H1 (cell line): ENCODE data around the gene APAF1. TPM values are rescaled to one million over a fixed set of nuclear protein-coding genes. Genes with fewer than 3 reads are reported as not detected.

Experiments used
- CHD2 ChIP-seq: IDR thresholded peaks from 2 replicates; pipeline ENCODE4 v1.6.1; 2012; ENCODE audit warnings: low read length, improper control_type of control experiment
- MAFK ChIP-seq: IDR thresholded peaks from 2 replicates; pipeline ENCODE4 v1.6.1; 2012; ENCODE audit warnings: low read depth, mild to moderate bottlenecking, improper control_type of control experiment, low read length
- RXRA ChIP-seq: IDR thresholded peaks from 2 replicates; pipeline ENCODE4 v1.6.1; 2011; ENCODE audit warnings: low read depth, mild to moderate bottlenecking, low read length, moderate library complexity; ENCODE audit not compliant: insufficient read depth
- SIRT6 ChIP-seq: IDR thresholded peaks from one replicate; pipeline ENCODE4 v1.7.1; 2012; ENCODE audit warnings: low read length, inconsistent platforms
- polyA plus RNA-seq, 7 experiments: library from polyadenylated mRNA; depleted of rRNA in 3 of 7; stranded (reverse) in 5 of 7; unstranded in 2 of 7; fragments of >200 nt in 5 of 7; fragments of 200-250 nt in 2 of 7; gene quantifications; 1 replicate in 5 of 7; 2 replicates in 1 of 7; 4 replicates in 1 of 7; pipeline versions ENCODE4 v1.2.1 to v1.2.3, GENCODE V29; 2011 to 2013; ENCODE audit warnings: missing spikeins in 2 of 7, mixed read lengths in 2 of 7
- total RNA-seq: library from RNA; stranded (reverse); fragmentation: NEBNext Ultra II Directional; extraction: Animal tissue kit (Norgen Biotek cat#: 25700); gene quantifications from 2 replicates; pipeline ENCODE4 v1.2.1, GENCODE V29; 2021
- TF ChIP-seq, protein P1 (sequence below): fragments of 300-600 bp; sonication (generic); IDR thresholded peaks from 2 replicates; pipeline ENCODE4 v1.7.1; 2012; ENCODE audit warnings: low read length, moderate library complexity, mild to moderate bottlenecking, inconsistent platforms; ENCODE audit not compliant: insufficient replicate concordance

The APAF1 gene
- total and polyA plus RNA-seq, 2 of the 8 experiments (the other 6 are each of a cell fraction or from before 2014, with no cell fraction given), result 4.7 to 22.6 TPM

DNA sequence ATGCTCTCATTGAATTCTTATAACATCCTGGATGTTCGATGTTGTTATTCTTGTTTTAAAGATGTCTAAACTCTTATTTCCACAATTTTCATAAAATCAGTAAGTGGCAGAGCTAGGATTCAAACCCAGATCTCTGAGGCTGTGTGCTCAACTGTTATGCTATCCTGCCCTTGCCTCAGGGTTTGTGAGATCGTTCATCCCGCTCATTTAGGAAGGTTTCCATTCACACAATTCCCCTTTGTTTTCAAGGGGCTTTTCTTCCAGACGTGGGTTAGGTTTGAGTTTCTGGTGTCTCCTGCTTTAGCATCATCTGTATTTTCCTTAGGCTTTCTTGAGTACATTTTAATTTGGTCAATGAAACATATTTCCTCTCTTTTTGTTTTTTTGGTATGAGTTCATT, 69.3 kb downstream of the APAF1 start (continued):
- TF ChIP-seq, protein P1, sequence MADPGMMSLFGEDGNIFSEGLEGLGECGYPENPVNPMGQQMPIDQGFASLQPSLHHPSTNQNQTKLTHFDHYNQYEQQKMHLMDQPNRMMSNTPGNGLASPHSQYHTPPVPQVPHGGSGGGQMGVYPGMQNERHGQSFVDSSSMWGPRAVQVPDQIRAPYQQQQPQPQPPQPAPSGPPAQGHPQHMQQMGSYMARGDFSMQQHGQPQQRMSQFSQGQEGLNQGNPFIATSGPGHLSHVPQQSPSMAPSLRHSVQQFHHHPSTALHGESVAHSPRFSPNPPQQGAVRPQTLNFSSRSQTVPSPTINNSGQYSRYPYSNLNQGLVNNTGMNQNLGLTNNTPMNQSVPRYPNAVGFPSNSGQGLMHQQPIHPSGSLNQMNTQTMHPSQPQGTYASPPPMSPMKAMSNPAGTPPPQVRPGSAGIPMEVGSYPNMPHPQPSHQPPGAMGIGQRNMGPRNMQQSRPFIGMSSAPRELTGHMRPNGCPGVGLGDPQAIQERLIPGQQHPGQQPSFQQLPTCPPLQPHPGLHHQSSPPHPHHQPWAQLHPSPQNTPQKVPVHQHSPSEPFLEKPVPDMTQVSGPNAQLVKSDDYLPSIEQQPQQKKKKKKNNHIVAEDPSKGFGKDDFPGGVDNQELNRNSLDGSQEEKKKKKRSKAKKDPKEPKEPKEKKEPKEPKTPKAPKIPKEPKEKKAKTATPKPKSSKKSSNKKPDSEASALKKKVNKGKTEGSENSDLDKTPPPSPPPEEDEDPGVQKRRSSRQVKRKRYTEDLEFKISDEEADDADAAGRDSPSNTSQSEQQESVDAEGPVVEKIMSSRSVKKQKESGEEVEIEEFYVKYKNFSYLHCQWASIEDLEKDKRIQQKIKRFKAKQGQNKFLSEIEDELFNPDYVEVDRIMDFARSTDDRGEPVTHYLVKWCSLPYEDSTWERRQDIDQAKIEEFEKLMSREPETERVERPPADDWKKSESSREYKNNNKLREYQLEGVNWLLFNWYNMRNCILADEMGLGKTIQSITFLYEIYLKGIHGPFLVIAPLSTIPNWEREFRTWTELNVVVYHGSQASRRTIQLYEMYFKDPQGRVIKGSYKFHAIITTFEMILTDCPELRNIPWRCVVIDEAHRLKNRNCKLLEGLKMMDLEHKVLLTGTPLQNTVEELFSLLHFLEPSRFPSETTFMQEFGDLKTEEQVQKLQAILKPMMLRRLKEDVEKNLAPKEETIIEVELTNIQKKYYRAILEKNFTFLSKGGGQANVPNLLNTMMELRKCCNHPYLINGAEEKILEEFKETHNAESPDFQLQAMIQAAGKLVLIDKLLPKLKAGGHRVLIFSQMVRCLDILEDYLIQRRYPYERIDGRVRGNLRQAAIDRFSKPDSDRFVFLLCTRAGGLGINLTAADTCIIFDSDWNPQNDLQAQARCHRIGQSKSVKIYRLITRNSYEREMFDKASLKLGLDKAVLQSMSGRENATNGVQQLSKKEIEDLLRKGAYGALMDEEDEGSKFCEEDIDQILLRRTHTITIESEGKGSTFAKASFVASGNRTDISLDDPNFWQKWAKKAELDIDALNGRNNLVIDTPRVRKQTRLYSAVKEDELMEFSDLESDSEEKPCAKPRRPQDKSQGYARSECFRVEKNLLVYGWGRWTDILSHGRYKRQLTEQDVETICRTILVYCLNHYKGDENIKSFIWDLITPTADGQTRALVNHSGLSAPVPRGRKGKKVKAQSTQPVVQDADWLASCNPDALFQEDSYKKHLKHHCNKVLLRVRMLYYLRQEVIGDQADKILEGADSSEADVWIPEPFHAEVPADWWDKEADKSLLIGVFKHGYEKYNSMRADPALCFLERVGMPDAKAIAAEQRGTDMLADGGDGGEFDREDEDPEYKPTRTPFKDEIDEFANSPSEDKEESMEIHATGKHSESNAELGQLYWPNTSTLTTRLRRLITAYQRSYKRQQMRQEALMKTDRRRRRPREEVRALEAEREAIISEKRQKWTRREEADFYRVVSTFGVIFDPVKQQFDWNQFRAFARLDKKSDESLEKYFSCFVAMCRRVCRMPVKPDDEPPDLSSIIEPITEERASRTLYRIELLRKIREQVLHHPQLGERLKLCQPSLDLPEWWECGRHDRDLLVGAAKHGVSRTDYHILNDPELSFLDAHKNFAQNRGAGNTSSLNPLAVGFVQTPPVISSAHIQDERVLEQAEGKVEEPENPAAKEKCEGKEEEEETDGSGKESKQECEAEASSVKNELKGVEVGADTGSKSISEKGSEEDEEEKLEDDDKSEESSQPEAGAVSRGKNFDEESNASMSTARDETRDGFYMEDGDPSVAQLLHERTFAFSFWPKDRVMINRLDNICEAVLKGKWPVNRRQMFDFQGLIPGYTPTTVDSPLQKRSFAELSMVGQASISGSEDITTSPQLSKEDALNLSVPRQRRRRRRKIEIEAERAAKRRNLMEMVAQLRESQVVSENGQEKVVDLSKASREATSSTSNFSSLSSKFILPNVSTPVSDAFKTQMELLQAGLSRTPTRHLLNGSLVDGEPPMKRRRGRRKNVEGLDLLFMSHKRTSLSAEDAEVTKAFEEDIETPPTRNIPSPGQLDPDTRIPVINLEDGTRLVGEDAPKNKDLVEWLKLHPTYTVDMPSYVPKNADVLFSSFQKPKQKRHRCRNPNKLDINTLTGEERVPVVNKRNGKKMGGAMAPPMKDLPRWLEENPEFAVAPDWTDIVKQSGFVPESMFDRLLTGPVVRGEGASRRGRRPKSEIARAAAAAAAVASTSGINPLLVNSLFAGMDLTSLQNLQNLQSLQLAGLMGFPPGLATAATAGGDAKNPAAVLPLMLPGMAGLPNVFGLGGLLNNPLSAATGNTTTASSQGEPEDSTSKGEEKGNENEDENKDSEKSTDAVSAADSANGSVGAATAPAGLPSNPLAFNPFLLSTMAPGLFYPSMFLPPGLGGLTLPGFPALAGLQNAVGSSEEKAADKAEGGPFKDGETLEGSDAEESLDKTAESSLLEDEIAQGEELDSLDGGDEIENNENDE, result no peak
- TF ChIP-seq CHD2, result no peak
- no peak for TF ChIP-seq SIRT6
- no peak for TF ChIP-seq MAFK
- no peak for TF ChIP-seq RXRA
